Measurements from ENCODE around the gene TAF4B.

DNA sequence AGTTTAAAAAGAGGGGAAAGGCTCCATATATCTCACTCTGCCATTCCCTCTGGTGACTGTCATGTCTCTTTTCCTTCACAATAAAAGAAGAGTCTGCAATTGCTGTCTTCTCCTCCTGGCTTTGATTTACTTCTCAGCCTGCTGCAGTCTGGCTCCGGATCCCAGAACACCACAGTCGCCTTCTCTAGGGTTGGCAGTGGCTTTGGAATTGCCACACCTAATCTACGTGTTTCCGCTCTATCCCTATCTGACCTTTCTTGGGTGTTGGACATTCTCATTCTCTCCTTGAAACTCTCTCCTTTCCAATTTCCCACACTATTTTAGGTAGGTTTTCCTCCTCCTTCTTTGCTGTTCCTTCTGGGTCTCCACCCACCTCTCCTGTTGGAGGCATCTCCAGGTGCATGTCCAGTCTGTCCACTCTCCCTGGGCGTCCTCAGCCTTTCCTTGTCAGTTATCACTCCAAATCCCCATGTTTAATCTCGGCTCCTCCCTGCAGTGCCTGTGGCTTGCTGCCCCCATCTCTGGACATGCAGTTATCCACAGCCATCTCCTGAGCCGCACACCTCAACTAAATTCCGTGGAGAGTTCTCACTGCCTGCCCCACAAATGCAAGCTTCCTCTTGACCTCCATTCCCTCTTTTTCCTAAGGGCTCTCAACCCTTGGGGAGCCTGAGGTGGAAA is 209.3 kb downstream of the TAF4B start:
- no peak for TF ChIP-seq EZH2 (IDR thresholded peaks at IDR 0.05; ENCODE audit: borderline replicate concordance, low read depth, low read length, poor library complexity, severe bottlenecking)
- TF ChIP-seq, protein P1, sequence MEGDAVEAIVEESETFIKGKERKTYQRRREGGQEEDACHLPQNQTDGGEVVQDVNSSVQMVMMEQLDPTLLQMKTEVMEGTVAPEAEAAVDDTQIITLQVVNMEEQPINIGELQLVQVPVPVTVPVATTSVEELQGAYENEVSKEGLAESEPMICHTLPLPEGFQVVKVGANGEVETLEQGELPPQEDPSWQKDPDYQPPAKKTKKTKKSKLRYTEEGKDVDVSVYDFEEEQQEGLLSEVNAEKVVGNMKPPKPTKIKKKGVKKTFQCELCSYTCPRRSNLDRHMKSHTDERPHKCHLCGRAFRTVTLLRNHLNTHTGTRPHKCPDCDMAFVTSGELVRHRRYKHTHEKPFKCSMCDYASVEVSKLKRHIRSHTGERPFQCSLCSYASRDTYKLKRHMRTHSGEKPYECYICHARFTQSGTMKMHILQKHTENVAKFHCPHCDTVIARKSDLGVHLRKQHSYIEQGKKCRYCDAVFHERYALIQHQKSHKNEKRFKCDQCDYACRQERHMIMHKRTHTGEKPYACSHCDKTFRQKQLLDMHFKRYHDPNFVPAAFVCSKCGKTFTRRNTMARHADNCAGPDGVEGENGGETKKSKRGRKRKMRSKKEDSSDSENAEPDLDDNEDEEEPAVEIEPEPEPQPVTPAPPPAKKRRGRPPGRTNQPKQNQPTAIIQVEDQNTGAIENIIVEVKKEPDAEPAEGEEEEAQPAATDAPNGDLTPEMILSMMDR (conservative IDR thresholded peaks at IDR 0.05; ENCODE audit: low read depth, low read length): no peak

Data from A673 (cell line).